Measurements from ENCODE around the gene PROSER2.

- TF ChIP-seq, protein P1, sequence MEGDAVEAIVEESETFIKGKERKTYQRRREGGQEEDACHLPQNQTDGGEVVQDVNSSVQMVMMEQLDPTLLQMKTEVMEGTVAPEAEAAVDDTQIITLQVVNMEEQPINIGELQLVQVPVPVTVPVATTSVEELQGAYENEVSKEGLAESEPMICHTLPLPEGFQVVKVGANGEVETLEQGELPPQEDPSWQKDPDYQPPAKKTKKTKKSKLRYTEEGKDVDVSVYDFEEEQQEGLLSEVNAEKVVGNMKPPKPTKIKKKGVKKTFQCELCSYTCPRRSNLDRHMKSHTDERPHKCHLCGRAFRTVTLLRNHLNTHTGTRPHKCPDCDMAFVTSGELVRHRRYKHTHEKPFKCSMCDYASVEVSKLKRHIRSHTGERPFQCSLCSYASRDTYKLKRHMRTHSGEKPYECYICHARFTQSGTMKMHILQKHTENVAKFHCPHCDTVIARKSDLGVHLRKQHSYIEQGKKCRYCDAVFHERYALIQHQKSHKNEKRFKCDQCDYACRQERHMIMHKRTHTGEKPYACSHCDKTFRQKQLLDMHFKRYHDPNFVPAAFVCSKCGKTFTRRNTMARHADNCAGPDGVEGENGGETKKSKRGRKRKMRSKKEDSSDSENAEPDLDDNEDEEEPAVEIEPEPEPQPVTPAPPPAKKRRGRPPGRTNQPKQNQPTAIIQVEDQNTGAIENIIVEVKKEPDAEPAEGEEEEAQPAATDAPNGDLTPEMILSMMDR (IDR thresholded peaks at IDR 0.05; ENCODE audit: low read depth, low read length, poor library complexity, severe bottlenecking) = no peak
- no peak for TF ChIP-seq EZH2phosphoT487 (IDR thresholded peaks at IDR 0.05; ENCODE audit: borderline replicate concordance, low read length)
Measured at GRCh38 chr10:11824825-11825224, 1.7 kb downstream of the PROSER2 start.
